Right lobe of liver (tissue), 6 donors: ENCODE data around the gene ENPP6. TPM values are rescaled to one million over a fixed set of nuclear protein-coding genes. Genes with fewer than 3 reads are reported as not detected.
A peak's percentile ranks its signal among the peaks of the same experiment; 100 is the strongest.

Source experiments
- ATAC-seq, 4 donors: fragments of 200-7000 bp; cut with Tn5 transposase; one replicate each; pipeline ENCODE4 v1.9.1; 2020; ENCODE audit warnings: mild to moderate bottlenecking in 4 of 4, moderate library complexity in 4 of 4
- DNase-seq, 3 donors: peaks; one replicate each; pipeline ENCODE4 v3.0.0-alpha.2; 2020
- H3K27ac ChIP-seq, 3 donors: fragments of 200-600 bp; one replicate each; pipeline ENCODE4 v1.8.0; 2022
- H3K27me3 ChIP-seq, 2 donors: fragments of 200-600 bp; one replicate each; pipeline ENCODE4 v1.8.0; 2022
- H3K36me3 ChIP-seq, 4 donors: fragments of 200-600 bp; sonication (generic) in 1 of 4; one replicate each; pipeline versions ENCODE4 v1.5.1 to v1.8.0; 2017 to 2022; ENCODE audit warnings: control low read depth in 1 of 4
- H3K4me1 ChIP-seq, 4 donors: fragments of 200-600 bp; sonication (generic) in 1 of 4; one replicate each; pipeline versions ENCODE4 v1.5.1 to v1.8.0; 2017 to 2022; ENCODE audit warnings: control low read depth in 1 of 4
- H3K4me3 ChIP-seq, 3 donors: fragments of 200-600 bp; one replicate each; pipeline ENCODE4 v1.8.0; 2022
- H3K9me3 ChIP-seq, 4 donors: fragments of 200-600 bp; sonication (generic) in 1 of 4; one replicate each; pipeline versions ENCODE4 v1.5.1 to v1.8.0; 2017 to 2022; ENCODE audit warnings: control low read depth in 1 of 4
- POLR2A ChIP-seq: fragments of 450-650 bp; IDR thresholded peaks from one replicate; pipeline ENCODE4 v1.6.1; 2017; ENCODE audit warnings: antibody characterized with exemption, mild to moderate bottlenecking
- WGBS: methylation state at CpG from one replicate; pipeline ENCODE4 v1.1.6; 2018; ENCODE audit warnings: low coverage, low lambda C conversion rate; ENCODE audit not compliant: insufficient coverage; ENCODE audit errors: missing lambda C conversion rate; 5-methylcytosine and 5-hydroxymethylcytosine counted together
- intact Hi-C, 2 donors: fragments of 100-400 bp; cut with DNase I; formaldehyde crosslinking; loops; one replicate each; pipeline versions ENCODE4 v1.11.2 to v1.14.1; 2022
- total RNA-seq, 6 experiments: library from RNA; depleted of rRNA in 2 of 6; stranded (reverse); fragments of >200 nt in 2 of 6; fragmentation: NEBNext Ultra II Directional in 3 of 6; extraction: Animal tissue kit (Norgen Biotek cat#: 25700) in 3 of 6; gene quantifications; one replicate each; pipeline versions ENCODE4 v1.1.0 to v1.2.4, GENCODE V29; 2016 to 2023
- TF ChIP-seq, protein P1 (sequence below), 4 donors: fragments of 200-600 bp in 3 of 4; fragments of 450-650 bp in 1 of 4; IDR thresholded peaks; one replicate each; pipeline versions ENCODE4 v1.5.1 to v1.8.0; 2016 to 2022; ENCODE audit warnings: antibody characterized with exemption in 4 of 4, mild to moderate bottlenecking in 2 of 4
- donor health status: DM: no; HTN: yes; CAD: no.
- donor health status: DM: no; HTN: no; CAD: no.
- donor health status: DM: no; HTN: no; CAD: no.
- donor health status: DM: no; HTN: yes; CAD: no.
- donor health status: DM: no; HTN: yes; CAD: no.

The ENPP6 gene
- total RNA-seq, 6 experiments from 2014 or later: 0.06 to 0.42 TPM; not detected in 4

DNA sequence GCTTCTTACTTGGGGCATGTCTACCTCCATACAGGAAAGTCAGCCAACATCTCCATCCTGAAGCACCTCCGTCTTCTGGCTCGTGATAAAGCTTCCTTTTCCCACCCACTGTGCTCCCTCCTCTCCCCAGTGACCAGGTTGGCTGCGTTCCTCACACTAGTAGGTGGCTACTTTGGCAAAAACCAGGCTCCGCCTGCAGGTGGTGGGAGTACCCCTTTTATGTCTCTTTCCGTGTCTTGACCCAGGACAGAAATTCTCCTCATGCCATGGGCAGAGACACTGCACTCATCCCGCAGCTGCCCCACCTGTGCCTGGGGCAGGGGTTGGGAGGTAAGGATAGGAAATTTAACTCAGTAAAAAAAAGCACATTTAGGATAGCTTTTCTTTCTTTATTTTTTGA is 50.9 kb downstream of the ENPP6 start:
- Histone ChIP-seq H3K4me3 (no peak overlapping the region), H3K9me3 (no peaks in the 10 kb centered on the region), H3K4me1 (peaks cover 0 to 7% (median 0%) of the 10 kb centered on the region in 4 donors), H3K27me3 (no peaks in the 10 kb centered on the region), H3K36me3 (no peaks in the 10 kb centered on the region), H3K27ac (no peak overlapping the region)
- intact Hi-C loops: loop anchor here (5.0 to 10.0 kb wide), 3 partner anchors 88 to 329 kb away; no protein-coding TSS in a partner anchor
- TF ChIP-seq POLR2A: no peak
- TF ChIP-seq, protein P1, sequence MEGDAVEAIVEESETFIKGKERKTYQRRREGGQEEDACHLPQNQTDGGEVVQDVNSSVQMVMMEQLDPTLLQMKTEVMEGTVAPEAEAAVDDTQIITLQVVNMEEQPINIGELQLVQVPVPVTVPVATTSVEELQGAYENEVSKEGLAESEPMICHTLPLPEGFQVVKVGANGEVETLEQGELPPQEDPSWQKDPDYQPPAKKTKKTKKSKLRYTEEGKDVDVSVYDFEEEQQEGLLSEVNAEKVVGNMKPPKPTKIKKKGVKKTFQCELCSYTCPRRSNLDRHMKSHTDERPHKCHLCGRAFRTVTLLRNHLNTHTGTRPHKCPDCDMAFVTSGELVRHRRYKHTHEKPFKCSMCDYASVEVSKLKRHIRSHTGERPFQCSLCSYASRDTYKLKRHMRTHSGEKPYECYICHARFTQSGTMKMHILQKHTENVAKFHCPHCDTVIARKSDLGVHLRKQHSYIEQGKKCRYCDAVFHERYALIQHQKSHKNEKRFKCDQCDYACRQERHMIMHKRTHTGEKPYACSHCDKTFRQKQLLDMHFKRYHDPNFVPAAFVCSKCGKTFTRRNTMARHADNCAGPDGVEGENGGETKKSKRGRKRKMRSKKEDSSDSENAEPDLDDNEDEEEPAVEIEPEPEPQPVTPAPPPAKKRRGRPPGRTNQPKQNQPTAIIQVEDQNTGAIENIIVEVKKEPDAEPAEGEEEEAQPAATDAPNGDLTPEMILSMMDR (IDR thresholded peaks at IDR 0.05): no peak
- 58% methylated on average over 4 of the region's 6 CpGs for WGBS
- no peak for ATAC-seq
- no peak for DNase-seq

DNA sequence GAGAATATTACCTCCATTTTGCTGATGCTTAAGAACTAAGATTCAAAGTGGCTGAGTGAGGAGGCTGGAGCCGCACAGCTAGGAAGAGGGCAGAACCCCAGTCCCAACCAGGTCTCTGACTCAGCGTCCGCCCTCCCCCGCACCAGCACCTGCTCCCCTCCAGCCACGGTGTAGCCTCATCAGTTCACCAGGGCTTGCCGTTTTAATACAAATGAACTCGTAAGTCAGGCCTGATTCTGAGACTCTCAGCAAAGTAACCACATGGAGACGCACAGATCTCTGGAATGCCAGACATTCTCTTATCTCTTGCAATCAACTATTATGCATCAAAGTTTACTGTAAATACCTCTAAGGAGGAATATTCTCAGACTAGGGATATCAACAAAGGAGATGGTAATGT is 52.4 kb downstream of the ENPP6 start:
- intact Hi-C loops: loop anchor here (5.0 to 10.0 kb wide), 3 partner anchors 90 to 328 kb away; no protein-coding TSS in a partner anchor
- 51% methylated on average over 7 of the region's 8 CpGs for WGBS
- DNase-seq (no peak), ATAC-seq (no peak)
- Histone ChIP-seq H3K9me3 (no peaks in the 10 kb centered on the region), H3K27ac (no peak overlapping the region), H3K4me1 (peaks cover 0 to 7% (median 0%) of the 10 kb centered on the region in 4 donors), H3K4me3 (no peak overlapping the region), H3K36me3 (no peaks in the 10 kb centered on the region), H3K27me3 (no peaks in the 10 kb centered on the region)
- no peak for TF ChIP-seq POLR2A
- TF ChIP-seq, protein P1 (IDR thresholded peaks at IDR 0.05): no peak

DNA sequence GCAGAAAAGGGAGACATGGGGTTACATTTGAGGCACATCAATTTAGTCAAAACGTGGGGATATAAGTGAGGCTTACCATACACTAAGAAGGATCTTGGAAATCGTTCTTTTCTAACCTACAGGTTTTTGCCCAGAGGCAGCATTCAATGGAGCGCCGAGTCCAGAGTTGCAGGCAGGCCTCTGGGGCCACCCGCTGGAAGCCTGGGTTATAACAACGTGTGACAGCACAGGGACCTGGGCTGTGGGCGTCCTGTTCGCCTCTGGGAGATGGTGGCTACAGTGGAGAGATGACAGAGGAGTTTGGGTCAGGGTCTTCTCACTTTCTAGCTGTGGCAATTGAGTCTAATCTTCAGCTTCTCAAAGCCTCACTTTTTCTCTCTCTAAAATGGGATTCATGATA is 53.9 kb downstream of the ENPP6 start:
- DNase-seq (peak; percentile 69 to 74 (median 72)), ATAC-seq (peak; percentile 90 to 93 (median 92))
- Histone ChIP-seq H3K4me1 (peaks cover 0 to 7% (median 0%) of the 10 kb centered on the region in 4 donors), H3K4me3 (no peak overlapping the region), H3K27me3 (no peaks in the 10 kb centered on the region), H3K36me3 (no peaks in the 10 kb centered on the region), H3K9me3 (no peaks in the 10 kb centered on the region), H3K27ac (no peak overlapping the region)
- intact Hi-C loops: loop anchor here in 1 of 2 donors (10.0 kb wide), 1 partner anchor 91 kb away; no protein-coding TSS in a partner anchor
- WGBS: 4% methylated on average over 4 of the region's 8 CpGs
- TF ChIP-seq, protein P1 (IDR thresholded peaks at IDR 0.05): peak; percentile 74 to 85 (median 83)
- no peak for TF ChIP-seq POLR2A

DNA sequence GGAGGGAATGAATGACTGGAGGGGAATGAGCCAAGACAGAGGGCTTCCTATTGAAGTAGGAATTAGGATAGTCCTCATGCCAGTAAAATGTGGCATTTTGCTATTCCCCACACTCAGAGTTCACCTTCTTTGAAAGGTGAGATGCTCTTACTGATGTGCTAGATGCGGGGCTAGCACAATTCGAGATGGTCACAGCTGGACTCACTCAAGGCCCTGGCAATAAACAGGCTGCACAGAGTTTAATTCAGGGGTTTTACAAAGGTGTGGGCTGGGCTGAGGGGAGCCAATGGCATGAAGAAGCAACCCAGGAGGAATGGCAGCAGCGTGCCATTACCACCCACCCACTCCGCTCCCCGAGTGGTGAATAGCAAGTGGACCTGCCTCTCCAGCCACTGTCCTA is 55.1 kb downstream of the ENPP6 start:
- Histone ChIP-seq H3K4me1 (no peaks in the 10 kb centered on the region), H3K4me3 (no peak overlapping the region), H3K27ac (no peak overlapping the region), H3K27me3 (no peaks in the 10 kb centered on the region), H3K9me3 (no peaks in the 10 kb centered on the region), H3K36me3 (no peaks in the 10 kb centered on the region)
- intact Hi-C loops: loop anchor here in 1 of 2 donors (10.0 kb wide), 1 partner anchor 92 kb away; no protein-coding TSS in a partner anchor
- DNase-seq (no peak), ATAC-seq (no peak)
- TF ChIP-seq, protein P1 (IDR thresholded peaks at IDR 0.05): no peak
- no peak for TF ChIP-seq POLR2A
- 92% methylated on average over 2 of the region's 5 CpGs for WGBS
